SKM-1 (cell line): ENCODE data around the gene ADAMTS16.

Experiments used
- DNase-seq: peaks from one replicate; lab custom pipeline; 2025; ENCODE audit not compliant: unreplicated experiment; lab: John Stamatoyannopoulos, UW

The ADAMTS16 gene

DNA sequence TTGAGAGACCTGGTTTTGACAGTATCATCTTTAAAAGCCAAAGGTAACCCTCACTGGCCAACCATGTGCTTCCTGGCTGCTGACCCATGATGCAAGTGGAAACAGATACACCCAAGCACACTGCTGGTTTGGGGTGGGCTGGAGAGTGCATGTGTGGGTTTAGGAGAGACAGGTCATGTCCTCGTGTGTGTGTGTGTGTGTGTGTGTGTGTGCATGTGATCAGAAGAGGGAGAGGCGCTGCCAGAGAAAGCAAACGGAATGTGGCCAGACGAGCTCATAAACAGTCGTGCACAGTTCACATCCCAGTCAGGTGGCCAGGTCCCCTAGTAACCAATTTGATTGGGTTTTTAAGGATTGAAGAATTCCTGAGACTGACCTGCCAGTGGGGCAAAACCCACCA lies 169.5 kb downstream of the ADAMTS16 start:
- no peak for DNase-seq

GRCh38 chr5:5313101-5313635 lies 173.0 kb downstream of the ADAMTS16 start:
- no peak for DNase-seq

GRCh38 chr5:5314166-5314565 lies 174.0 kb downstream of the ADAMTS16 start:
- no peak for DNase-seq

DNA sequence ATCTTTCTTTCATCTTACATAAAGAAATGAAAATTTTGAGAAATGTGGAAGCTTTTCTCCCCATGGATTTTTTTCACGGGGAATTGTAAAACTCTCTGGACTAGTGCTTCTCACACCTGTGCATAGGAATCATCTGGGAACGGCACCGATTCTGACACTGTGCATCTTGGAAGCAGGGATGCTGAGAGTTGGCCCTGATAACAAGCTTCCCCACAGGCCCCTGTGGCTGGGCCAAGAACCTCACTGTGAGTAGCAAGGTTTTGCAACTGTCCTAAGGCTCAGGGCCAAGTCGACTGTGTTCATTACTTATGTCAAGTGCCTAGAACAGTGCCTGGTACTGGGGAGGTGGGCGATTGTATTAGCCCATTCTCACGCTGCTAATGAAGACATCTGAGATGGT lies 174.5 kb downstream of the ADAMTS16 start:
- DNase-seq = no peak

GRCh38 chr5:5315068-5315980 lies 175.2 kb downstream of the ADAMTS16 start:
- no peak for DNase-seq

GRCh38 chr5:5316334-5316733 lies 176.2 kb downstream of the ADAMTS16 start:
- no peak for DNase-seq

GRCh38 chr5:5317976-5318375 lies 177.8 kb downstream of the ADAMTS16 start:
- no peak for DNase-seq

DNA sequence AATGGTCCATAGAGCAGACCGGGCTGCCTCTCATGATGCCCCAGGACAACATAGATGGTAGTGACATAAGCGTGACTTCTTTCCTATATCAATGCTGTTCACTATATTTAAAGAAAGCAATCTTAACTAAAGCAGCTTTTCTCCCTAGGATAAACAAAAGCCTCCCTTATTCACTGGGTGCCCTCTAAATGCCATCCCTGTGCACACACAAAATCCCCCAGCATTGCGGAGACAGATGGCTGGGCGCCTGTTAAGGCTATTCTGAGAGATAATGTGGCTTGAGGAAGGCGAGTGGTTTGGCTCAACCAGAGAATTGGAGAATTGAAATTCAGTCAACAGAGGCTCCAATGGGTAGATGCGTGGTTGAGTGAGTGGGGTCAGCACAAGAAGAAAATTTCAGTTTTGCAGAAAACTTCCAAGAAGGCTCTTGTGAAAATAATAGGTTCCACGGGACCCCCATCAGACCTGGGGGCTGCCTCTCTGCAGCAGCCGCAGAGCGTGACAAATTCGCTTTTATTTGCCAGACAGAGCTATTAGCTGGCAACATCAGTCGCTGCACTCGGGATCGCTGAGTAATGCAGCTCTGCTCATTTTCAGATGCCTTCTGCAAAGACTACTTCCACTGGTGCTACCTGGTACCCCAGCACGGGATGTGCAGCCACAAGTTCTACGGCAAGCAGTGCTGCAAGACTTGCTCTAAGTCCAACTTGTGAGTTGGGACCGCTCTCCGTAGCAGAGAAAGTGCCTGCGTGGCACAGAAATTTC lies 178.5 kb downstream of the ADAMTS16 start:
- DNase-seq = no peak

GRCh38 chr5:5320062-5320805 lies 180.1 kb downstream of the ADAMTS16 start:
- DNase-seq = no peak

DNA sequence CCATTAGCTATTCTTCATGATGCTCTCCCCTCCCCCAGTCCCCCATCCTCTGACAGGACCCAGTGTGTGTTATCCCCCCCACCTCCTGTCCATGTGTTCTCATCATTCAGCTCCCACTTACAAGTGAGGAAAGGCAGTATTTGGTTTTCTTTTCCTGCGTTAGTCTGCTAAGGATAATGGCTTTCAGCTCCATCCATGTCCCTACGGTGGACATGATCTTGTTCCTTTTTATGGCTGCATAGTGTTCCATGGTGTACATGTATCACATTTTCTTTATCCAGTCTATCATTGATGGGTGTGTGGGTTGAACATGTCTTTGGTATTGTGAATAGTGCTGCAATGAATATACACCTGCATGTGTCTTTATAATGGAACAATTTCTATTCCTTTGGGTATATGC lies 181.0 kb downstream of the ADAMTS16 start:
- DNase-seq = no peak

GRCh38 chr5:5323551-5323950 lies 183.4 kb downstream of the ADAMTS16 start:
- DNase-seq = no peak

GRCh38 chr5:5326115-5326758 lies 186.1 kb downstream of the ADAMTS16 start:
- no peak for DNase-seq

DNA sequence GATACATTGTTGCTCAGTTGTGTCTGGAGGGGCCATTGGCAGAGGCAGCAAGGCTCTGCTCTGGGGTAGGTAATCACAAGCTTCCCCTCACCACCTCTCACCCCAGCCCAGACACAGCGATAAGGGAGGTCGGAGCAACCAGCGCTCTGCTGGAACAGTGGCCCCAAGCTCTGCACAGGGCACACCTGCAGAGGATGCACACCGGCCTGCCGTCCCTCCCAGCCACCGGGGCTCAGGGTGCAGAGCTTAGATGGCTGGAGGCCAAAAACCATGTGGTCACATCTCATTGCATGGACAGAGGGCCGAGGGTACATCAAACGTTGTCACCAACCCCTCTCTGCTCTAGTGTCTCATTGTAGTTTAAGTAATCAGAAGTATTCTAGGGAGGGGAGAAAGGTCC lies 187.0 kb downstream of the ADAMTS16 start:
- DNase-seq = no peak

DNA sequence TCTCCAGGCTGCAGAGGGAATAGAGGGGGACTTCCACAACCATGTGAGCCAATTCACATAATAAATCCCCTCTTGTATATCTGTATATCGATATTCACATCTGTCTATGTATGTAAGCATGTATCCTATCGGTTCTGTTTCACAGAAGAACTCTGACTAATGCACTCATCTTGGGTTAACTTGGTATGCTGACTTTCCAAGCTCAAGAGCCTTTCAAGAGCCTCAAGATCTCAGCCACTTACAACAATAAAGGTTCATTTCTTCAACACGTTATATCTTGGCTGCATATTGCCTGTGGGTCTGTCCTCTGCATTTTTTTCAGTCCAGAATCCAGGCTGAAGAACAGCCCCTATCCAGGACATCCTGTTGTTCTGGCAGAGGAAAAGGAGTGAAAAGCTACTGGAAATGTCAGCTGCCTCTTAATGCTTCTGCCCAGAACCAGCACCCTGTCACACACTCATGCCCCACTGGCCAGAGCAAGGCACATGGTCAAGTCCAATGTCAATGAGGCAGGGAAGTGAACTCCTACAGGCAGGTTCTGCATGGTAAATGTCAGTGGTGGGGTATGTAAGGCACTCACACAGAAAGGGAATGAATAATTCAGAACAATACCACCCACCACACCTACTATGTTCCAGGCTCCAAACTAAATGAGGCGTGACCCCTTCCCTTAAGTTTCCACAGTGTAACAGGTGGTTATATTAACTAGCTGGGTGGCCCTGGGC lies 190.8 kb downstream of the ADAMTS16 start:
- no peak for DNase-seq

DNA sequence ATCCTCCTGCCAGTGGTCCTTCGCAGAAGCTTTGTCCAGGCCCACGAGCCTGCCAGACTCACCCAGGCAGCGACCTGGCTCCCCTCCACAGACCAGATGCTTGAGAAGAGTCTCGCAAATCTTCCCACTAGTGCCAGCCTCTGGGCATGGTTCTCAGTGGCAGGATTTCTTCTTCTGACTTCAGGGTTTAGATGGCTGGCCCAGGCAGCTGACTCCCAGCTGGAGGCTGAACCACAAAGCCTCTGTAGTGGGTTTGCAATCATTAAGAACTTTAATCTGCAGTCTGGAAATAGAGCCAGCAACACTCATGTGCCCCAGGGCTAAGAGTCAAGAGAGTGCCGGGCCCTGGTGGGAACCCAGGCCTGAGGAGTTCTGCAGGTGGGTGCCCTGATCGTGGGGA lies 191.7 kb downstream of the ADAMTS16 start:
- DNase-seq = no peak

DNA sequence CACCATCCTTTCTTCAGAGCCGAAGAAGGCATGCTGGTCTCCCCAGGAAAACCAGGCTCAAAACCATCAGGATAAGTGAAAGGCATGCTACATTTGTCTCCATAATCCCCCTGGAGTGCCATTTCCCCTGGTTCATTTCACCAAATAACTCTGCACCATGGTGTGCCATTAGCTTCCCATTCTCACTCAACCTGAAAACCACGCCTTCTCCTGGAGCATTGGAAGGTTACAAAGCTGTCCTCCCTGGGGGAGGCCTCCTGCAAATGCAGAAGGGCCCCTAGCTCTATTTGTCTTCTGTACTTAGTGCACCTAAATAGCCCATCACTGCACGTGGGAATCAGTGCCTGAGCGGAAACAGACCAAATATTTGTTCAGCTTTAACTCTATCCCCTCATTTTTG lies 192.2 kb downstream of the ADAMTS16 start:
- DNase-seq = no peak

GRCh38 chr5:5335107-5335506 lies 195.0 kb downstream of the ADAMTS16 start:
- DNase-seq = no peak

GRCh38 chr5:5335700-5336264 lies 195.7 kb downstream of the ADAMTS16 start:
- DNase-seq = no peak

DNA sequence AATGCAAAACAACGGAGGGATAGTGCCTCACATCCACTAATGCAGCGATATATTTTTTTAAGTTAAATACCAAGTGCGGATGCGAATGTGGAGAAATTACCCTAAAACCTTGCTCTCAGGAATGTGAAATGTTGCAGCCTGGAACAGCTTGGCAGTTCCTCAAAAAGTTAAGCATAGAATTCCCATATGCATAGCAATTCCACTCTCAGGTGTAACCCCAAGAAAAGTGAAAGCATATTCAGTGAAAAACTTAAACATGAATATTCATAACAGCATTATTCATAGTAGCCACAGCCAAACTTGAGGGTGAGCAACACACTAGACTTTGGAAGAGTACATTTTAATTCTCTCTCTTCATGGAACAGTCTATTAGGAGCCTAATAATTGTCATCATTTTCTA lies 199.1 kb downstream of the ADAMTS16 start:
- no peak for DNase-seq

- no peak for DNase-seq
Measured at GRCh38 chr5:5340206-5340729, 200.1 kb downstream of the ADAMTS16 start.
